ENCODE measurements around the gene PTPRG. TPM values are rescaled to one million over a fixed set of nuclear protein-coding genes. Genes with fewer than 3 reads are reported as not detected.

Gene PTPRG
- total RNA-seq, 1 experiment from 2014 or later: 69.3 TPM

DNA sequence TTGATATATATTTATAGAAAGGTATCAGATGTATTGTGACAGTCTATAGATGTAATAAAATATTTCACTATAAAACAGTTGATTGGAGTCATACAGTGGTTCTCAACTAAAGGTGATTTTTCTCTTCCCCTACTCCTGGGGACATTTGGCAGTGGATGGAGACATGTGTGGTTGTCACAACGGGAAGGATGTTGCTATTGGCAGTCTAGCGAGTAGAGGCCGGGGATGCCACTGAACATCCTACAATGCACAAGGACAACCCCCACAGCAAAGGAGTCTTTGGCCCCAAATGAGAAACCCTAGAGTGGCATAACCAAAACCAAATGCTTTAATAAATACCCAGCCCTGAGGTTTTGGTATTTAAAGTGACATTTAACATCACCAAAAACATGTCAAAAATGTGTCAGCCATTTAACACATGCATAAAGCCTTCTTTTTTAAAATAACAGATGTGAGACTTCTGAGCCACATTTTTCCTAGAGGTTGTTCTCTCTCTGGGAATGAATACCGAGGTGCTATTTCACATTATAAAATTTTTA lies 367.5 kb downstream of the PTPRG start:
- Histone ChIP-seq H3K79me2 (ENCODE audit: insufficient read depth, low read length) (peaks cover 6% of the 10 kb centered on the region; the same call in 1 of the 2 replicates), H3T11ph (ENCODE audit: low read length) (no peak overlapping the region), H3K56ac (ENCODE audit: insufficient read length, low read depth, low read length) (no peak overlapping the region), H3K27me3 (ENCODE audit: insufficient read depth, low read length) (no peaks in the 10 kb centered on the region), H2BK12ac (ENCODE audit: insufficient read length, low read depth, low read length) (no peak overlapping the region), H4K8ac (replicated peaks; ENCODE audit: insufficient read length, low read depth, low read length) (no peak overlapping the region), H3K79me1 (ENCODE audit: insufficient read depth, low read depth, low read length, poor library complexity, severe bottlenecking) (peaks cover 2% of the 10 kb centered on the region), H3K9me3 (ENCODE audit: control insufficient read depth, low read depth, low read length) (no peaks in the 10 kb centered on the region), H2BK120ac (ENCODE audit: low read depth, low read length, poor library complexity, severe bottlenecking) (no peak overlapping the region), H4K20me1 (ENCODE audit: control insufficient read depth, insufficient read depth, insufficient read length) (no peaks in the 10 kb centered on the region), H3K4me1 (ENCODE audit: insufficient read depth, low read length) (peaks cover 21% of the 10 kb centered on the region), H3K18ac (ENCODE audit: insufficient read length, low read depth, low read length) (no peak overlapping the region), H4K91ac (ENCODE audit: insufficient read length, low read depth, low read length) (no peak overlapping the region), H2AK5ac (ENCODE audit: insufficient read length, low read length) (no peak overlapping the region), H3K4ac (ENCODE audit: low read depth, low read length) (no peak overlapping the region), H3K23ac (ENCODE audit: insufficient read length, low read depth, low read length) (no peak overlapping the region), H3K14ac (ENCODE audit: insufficient read depth, low read length) (no peak overlapping the region), H4K5ac (ENCODE audit: insufficient read length, low read depth, low read length) (no peak overlapping the region), H3K27ac (ENCODE audit: insufficient read length, low read depth, low read length) (no peak overlapping the region), H2AFZ (ENCODE audit: low read length) (no peak overlapping the region), H3K9ac (ENCODE audit: extremely low read depth, insufficient read length, low read length) (no peak overlapping the region), H2BK20ac (ENCODE audit: low read depth, low read length, poor library complexity, severe bottlenecking) (no peak overlapping the region), H3K23me2 (ENCODE audit: insufficient read length, low read depth, low read length, poor library complexity, severe bottlenecking) (no peaks in the 10 kb centered on the region), H2BK5ac (ENCODE audit: insufficient read length, low read length) (no peak overlapping the region), H3K4me2 (ENCODE audit: insufficient read depth, insufficient read length, low read length) (no peak overlapping the region), H2BK15ac (ENCODE audit: low read depth, low read length) (no peak overlapping the region)
- TF ChIP-seq, protein P1, sequence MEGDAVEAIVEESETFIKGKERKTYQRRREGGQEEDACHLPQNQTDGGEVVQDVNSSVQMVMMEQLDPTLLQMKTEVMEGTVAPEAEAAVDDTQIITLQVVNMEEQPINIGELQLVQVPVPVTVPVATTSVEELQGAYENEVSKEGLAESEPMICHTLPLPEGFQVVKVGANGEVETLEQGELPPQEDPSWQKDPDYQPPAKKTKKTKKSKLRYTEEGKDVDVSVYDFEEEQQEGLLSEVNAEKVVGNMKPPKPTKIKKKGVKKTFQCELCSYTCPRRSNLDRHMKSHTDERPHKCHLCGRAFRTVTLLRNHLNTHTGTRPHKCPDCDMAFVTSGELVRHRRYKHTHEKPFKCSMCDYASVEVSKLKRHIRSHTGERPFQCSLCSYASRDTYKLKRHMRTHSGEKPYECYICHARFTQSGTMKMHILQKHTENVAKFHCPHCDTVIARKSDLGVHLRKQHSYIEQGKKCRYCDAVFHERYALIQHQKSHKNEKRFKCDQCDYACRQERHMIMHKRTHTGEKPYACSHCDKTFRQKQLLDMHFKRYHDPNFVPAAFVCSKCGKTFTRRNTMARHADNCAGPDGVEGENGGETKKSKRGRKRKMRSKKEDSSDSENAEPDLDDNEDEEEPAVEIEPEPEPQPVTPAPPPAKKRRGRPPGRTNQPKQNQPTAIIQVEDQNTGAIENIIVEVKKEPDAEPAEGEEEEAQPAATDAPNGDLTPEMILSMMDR (conservative IDR thresholded peaks at IDR 0.05): no peak
- Mint-ChIP-seq H3K36me3 (ENCODE audit: insufficient read depth in 1 of 3, low read depth in 3 of 3) (peaks cover 0 to 4% (median 4%) of the 10 kb centered on the region in 3 experiments; a peak in 3 of 7 replicates), H3K9me3 (peaks cover 0 to 3% of the 10 kb centered on the region in 2 experiments; a peak in 1 of 5 replicates), H3K4me1 (peaks cover 61 to 68% of the 10 kb centered on the region in 2 experiments), H3K27ac (no peak overlapping the region), H3K4me3 (no peak overlapping the region), H3K27me3 (ENCODE audit: low read depth) (no peaks in the 10 kb centered on the region)
- no CpG with 5 or more reads among the region's 4 CpGs for WGBS (ENCODE audit: extremely low coverage, insufficient read length, low lambda C conversion rate)
- DNase-seq: no peak
